CD8-positive, alpha-beta memory T cell (primary cell): ENCODE data around the gene TEX52. TPM values are rescaled to one million over a fixed set of nuclear protein-coding genes. Genes with fewer than 3 reads are reported as not detected.

Experiments
- CTCF ChIA-PET: fragments of 350-600 bp; sonication (Branson Sonifier 250); formaldehyde crosslinking; loops from one replicate; lab custom pipeline; 2021; ENCODE audit warnings: antibody characterized with exemption; lab: Charles Lee
- POLR2A ChIA-PET: fragments of 350-600 bp; sonication (Branson Sonifier 250); formaldehyde crosslinking; loops from one replicate; lab custom pipeline; 2021; ENCODE audit warnings: antibody characterized with exemption; lab: Charles Lee
- DNase-seq, 5 donors: peaks; one replicate each; pipeline versions ENCODE4 v3.0.0 to v3.0.0-alpha.2; 2020 to 2022; ENCODE audit warnings: mixed read lengths in 1 of 5
- H3K27ac ChIP-seq: one replicate; pipeline ENCODE4 v1.7.0; 2013; ENCODE audit warnings: low read depth, mild to moderate bottlenecking, low read length, moderate library complexity
- H3K27me3 ChIP-seq: 2 replicates; pipeline ENCODE4 v1.7.0; 2013; ENCODE audit warnings: low read length, mild to moderate bottlenecking; ENCODE audit not compliant: insufficient read depth, poor library complexity, severe bottlenecking
- H3K36me3 ChIP-seq: 2 replicates; pipeline ENCODE4 v1.7.0; 2013; ENCODE audit warnings: mild to moderate bottlenecking, low read length, moderate library complexity; ENCODE audit not compliant: insufficient read depth
- H3K4me1 ChIP-seq: 2 replicates; pipeline ENCODE4 v1.7.0; 2013; ENCODE audit warnings: mild to moderate bottlenecking, low read length, moderate library complexity; ENCODE audit not compliant: insufficient read depth
- H3K4me3 ChIP-seq: 2 replicates; pipeline ENCODE4 v1.7.0; 2013; ENCODE audit warnings: mild to moderate bottlenecking, low read length
- H3K9me3 ChIP-seq: 2 replicates; pipeline ENCODE4 v1.7.0; 2013; ENCODE audit warnings: mild to moderate bottlenecking, low read length
- H3K27ac Mint-ChIP-seq, 8 donors: one replicate each; pipeline ENCODE4 v1.8.0; 2020 to 2021; ENCODE audit warnings: mixed read lengths in 8 of 8, mild to moderate bottlenecking in 6 of 8, inconsistent platforms in 3 of 8, moderate library complexity in 3 of 8
- H3K27me3 Mint-ChIP-seq, 2 donors: one replicate each; pipeline ENCODE4 v1.8.0; 2020 to 2021; ENCODE audit warnings: mixed read lengths in 2 of 2, mild to moderate bottlenecking in 1 of 2, moderate library complexity in 1 of 2
- H3K36me3 Mint-ChIP-seq, 3 donors: one replicate each; pipeline ENCODE4 v1.8.0; 2020 to 2021; ENCODE audit warnings: mixed read lengths in 3 of 3, inconsistent platforms in 1 of 3, mild to moderate bottlenecking in 1 of 3
- H3K4me1 Mint-ChIP-seq, 3 donors: one replicate each; pipeline ENCODE4 v1.8.0; 2020 to 2021; ENCODE audit warnings: mixed read lengths in 3 of 3, inconsistent platforms in 1 of 3, mild to moderate bottlenecking in 1 of 3
- H3K4me3 Mint-ChIP-seq, 7 donors: one replicate each; pipeline ENCODE4 v1.8.0; 2020 to 2021; ENCODE audit warnings: mixed read lengths in 7 of 7, mild to moderate bottlenecking in 6 of 7, moderate library complexity in 4 of 7, inconsistent platforms in 2 of 7
- H3K9me3 Mint-ChIP-seq, 5 donors: one replicate each; pipeline ENCODE4 v1.8.0; 2020 to 2022; ENCODE audit warnings: mixed read lengths in 5 of 5, mild to moderate bottlenecking in 3 of 5, moderate library complexity in 2 of 5, inconsistent platforms in 1 of 5
- polyA plus RNA-seq: library from polyadenylated mRNA; unstranded; fragments of 300-500 nt; fragmentation: Illumina TruSeq; gene quantifications from one replicate; pipeline ENCODE4 v1.2.3, GENCODE V29; 2021
- total RNA-seq, 2 experiments: library from RNA; stranded (reverse); gene quantifications; one replicate each; pipeline ENCODE4 v1.2.3, GENCODE V29; 2021

TEX52 gene
- total and polyA plus RNA-seq, 3 experiments from 2014 or later: not detected

DNA sequence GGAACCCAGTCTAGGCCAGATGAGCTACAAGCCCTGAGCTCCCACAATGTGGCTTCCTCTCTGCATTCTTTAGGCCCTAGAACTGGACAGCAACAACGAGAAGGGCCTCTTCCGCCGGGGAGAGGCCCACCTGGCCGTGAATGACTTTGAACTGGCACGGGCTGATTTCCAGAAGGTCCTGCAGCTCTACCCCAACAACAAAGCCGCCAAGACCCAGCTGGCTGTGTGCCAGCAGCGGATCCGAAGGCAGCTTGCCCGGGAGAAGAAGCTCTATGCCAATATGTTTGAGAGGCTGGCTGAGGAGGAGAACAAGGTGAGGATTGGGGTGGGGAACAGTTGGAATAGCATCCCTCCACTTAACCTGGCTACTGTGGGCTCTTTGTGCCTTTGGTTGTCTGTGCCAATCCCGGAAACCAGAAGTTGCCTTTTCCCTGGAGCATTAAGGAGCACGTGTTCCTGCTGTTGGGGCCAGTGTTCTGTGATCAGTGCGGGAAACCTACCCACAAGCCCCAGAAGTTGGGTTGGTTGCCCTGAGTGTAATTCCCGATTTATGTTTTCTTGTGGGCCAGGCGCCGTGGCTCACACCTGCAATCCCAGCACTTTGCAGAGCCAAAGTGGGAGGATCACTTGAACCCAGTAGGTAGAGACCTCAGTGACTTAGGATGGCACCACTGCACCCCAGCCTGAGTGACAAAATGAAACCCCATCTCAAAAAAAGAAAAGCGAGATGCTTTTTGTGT, 55.6 kb downstream of the TEX52 start:
- Mint-ChIP-seq H3K27me3 (no peaks in the 10 kb centered on the region), H3K4me1 (peaks cover 11 to 21% (median 14%) of the 10 kb centered on the region in 3 donors), H3K4me3 (no peak overlapping the region), H3K27ac (peak overlapping the region in 1 of 8 donors; percentile 29), H3K9me3 (no peaks in the 10 kb centered on the region), H3K36me3 (peaks cover 0 to 91% (median 21%) of the 10 kb centered on the region in 3 donors)
- DNase-seq: no peak
- H3K4me1 ChIP-seq: peaks cover 18% of the 10 kb centered on the region
- CTCF ChIA-PET: interaction anchor here (1.5 kb wide), 1 partner anchor 17 kb away, joined by 3 read pairs; no protein-coding TSS in a partner anchor
- peaks cover 53% of the 10 kb centered on the region for H3K36me3 ChIP-seq
- H3K27me3 ChIP-seq: no peaks in the 10 kb centered on the region
- POLR2A ChIA-PET: no interaction called here
- H3K4me3 ChIP-seq: no peak overlapping the region
- H3K9me3 ChIP-seq: no peaks in the 10 kb centered on the region
- H3K27ac ChIP-seq: no peak overlapping the region

DNA sequence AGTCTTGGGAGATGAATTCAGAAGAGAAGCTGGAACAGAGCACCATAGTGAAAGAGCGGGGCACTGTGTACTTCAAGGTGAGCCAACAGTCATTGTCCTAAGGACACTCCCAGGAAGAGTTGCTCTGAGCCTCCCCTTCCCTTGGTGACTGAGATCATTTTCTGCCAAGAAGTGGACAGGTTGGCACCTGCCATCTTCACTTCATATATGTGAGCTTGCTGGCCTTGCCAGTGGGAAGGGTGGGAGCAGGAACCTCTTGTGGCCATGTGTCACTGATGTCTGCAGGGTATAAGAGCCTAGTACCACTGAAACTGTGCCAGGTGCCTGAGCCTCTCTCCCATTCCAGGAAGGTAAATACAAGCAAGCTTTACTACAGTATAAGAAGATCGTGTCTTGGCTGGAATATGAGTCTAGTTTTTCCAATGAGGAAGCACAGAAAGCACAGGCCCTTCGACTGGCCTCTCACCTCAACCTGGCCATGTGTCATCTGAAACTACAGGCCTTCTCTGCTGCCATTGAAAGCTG, 56.7 kb downstream of the TEX52 start:
- peaks cover 0 to 85% (median 21%) of the 10 kb centered on the region in 3 donors for H3K36me3 Mint-ChIP-seq
- no peaks in the 10 kb centered on the region for H3K27me3 Mint-ChIP-seq
- ChIA-PET POLR2A (no interaction called here), CTCF (no interaction called here)
- peak overlapping the region in 2 of 8 donors; percentile 32 to 42 for H3K27ac Mint-ChIP-seq
- peaks cover 14 to 24% (median 17%) of the 10 kb centered on the region in 3 donors for H3K4me1 Mint-ChIP-seq
- Histone ChIP-seq H3K4me1 (peaks cover 21% of the 10 kb centered on the region), H3K27me3 (no peaks in the 10 kb centered on the region), H3K36me3 (peaks cover 53% of the 10 kb centered on the region), H3K9me3 (no peaks in the 10 kb centered on the region), H3K27ac (no peak overlapping the region), H3K4me3 (no peak overlapping the region)
- peak overlapping the region in 1 of 7 donors; percentile 12 for H3K4me3 Mint-ChIP-seq
- H3K9me3 Mint-ChIP-seq: no peaks in the 10 kb centered on the region
- no peak for DNase-seq

Other genes with a start within 250 kb of the TEX52 start
- gene FKBP4, start 62.1 kb downstream of the TEX52 start, total RNA-seq: 100 to 1,000 TPM; 172 to 183 TPM
- 35.1 TPM for gene FKBP4, start 62.1 kb downstream of the TEX52 start, polyA plus RNA-seq
- 10 to 100 TPM; 36.9 to 39.3 TPM for gene ITFG2, start 44.4 kb downstream of the TEX52 start, total RNA-seq
- gene ITFG2, start 44.4 kb downstream of the TEX52 start, polyA plus RNA-seq: 53.3 TPM
- not detected for gene NRIP2, start 22.0 kb downstream of the TEX52 start, total RNA-seq
- gene NRIP2, start 22.0 kb downstream of the TEX52 start, polyA plus RNA-seq: 0.82 TPM
- gene FOXM1, start 20.1 kb upstream of the TEX52 start, total RNA-seq: 10 to 100 TPM; 66.2 to 67.5 TPM
- gene FOXM1, start 20.1 kb upstream of the TEX52 start, polyA plus RNA-seq: 0.15 TPM
- 10 to 100 TPM; 41.9 to 45.4 TPM for gene RHNO1, start 20.2 kb upstream of the TEX52 start, total RNA-seq
- 60.0 TPM for gene RHNO1, start 20.2 kb upstream of the TEX52 start, polyA plus RNA-seq
- 1 to 10 TPM; 9.1 to 9.3 TPM for gene TULP3, start 33.9 kb upstream of the TEX52 start, total RNA-seq
- 9.7 TPM for gene TULP3, start 33.9 kb upstream of the TEX52 start, polyA plus RNA-seq
- 1 to 10 TPM; 1.7 to 2.1 TPM for gene TEAD4, start 102.4 kb upstream of the TEX52 start, total RNA-seq
- gene TEAD4, start 102.4 kb upstream of the TEX52 start, polyA plus RNA-seq: not detected
- under 1 TPM; 0.33 to 0.79 TPM for gene TSPAN9, start 220.3 kb upstream of the TEX52 start, total RNA-seq
- gene TSPAN9, start 220.3 kb upstream of the TEX52 start, polyA plus RNA-seq: not detected